ENCODE measurements around the gene HSD3B7. TPM values are rescaled to one million over a fixed set of nuclear protein-coding genes. Genes with fewer than 3 reads are reported as not detected.

Gene HSD3B7
- total and polyA plus RNA-seq, 10 of the 15 experiments (the other 5 are each of a cell fraction or from before 2014, with no cell fraction given) = 0.18 to 1.8 (median 0.48) TPM; not detected in 1

GRCh38 chr16:31036691-31037090 is 51.7 kb downstream of the HSD3B7 start:
- ChIA-PET RAD21 (ENCODE audit: unreplicated experiment) (no interaction called here), POLR2A (interaction anchor here (0.5 kb wide), 1 partner anchor 21 kb away, joined by 5 read pairs; no protein-coding TSS in a partner anchor), SMC1A (ENCODE audit: uncharacterized antibody, unreplicated experiment) (no interaction called here), CTCF (no interaction called here)
- H3K4me2 ChIP-seq (ENCODE audit: control insufficient read depth, insufficient read depth) = no peak overlapping the region
- no peak overlapping the region for H3K27ac ChIP-seq (ENCODE audit: control insufficient read depth, insufficient read depth)
- H2AFZ ChIP-seq (ENCODE audit: control insufficient read depth, low read depth, low read length) = no peak overlapping the region
- H4K20me1 ChIP-seq (ENCODE audit: control insufficient read depth, insufficient read depth) = no peaks in the 10 kb centered on the region
- H3K79me2 ChIP-seq (ENCODE audit: control insufficient read depth, insufficient read depth, low read length) = peaks cover 7% of the 10 kb centered on the region
- H3K36me3 ChIP-seq (ENCODE audit: control insufficient read depth in 2 of 2, insufficient read depth in 2 of 2, low read length in 1 of 2) = peaks cover 1 to 14% of the 10 kb centered on the region in 2 experiments; a peak in 3 of 4 replicates
- BruUV-seq (replicated peaks) = no TSS peak
- no peak overlapping the region for H3K4me3 ChIP-seq
- WGBS (ENCODE audit: insufficient coverage, insufficient replicate concordance, low lambda C conversion rate, missing lambda C conversion rate) = 77% methylated on average over 2 of the region's 2 CpGs
- no peak for TF ChIP-seq MTA2 (IDR thresholded peaks at IDR 0.05; ENCODE audit: low read depth)
- TF ChIP-seq PRDM15 (CRISPR knock-in tag; IDR thresholded peaks at IDR 0.05) = no peak
- no peak for TF ChIP-seq HDAC2 (IDR thresholded peaks at IDR 0.05)
- TF ChIP-seq IRF5 (IDR thresholded peaks at IDR 0.05; ENCODE audit: borderline replicate concordance) = no peak
- no peak for TF ChIP-seq RAD51 (IDR thresholded peaks at IDR 0.05)
- no peak for TF ChIP-seq CBX5 (IDR thresholded peaks at IDR 0.05; ENCODE audit: low read depth)
- TF ChIP-seq EED (IDR thresholded peaks at IDR 0.05; ENCODE audit: low read depth) = no peak
- no peak for TF ChIP-seq MTA3 (IDR thresholded peaks at IDR 0.05; ENCODE audit: borderline replicate concordance, low read length)
- no peak for TF ChIP-seq SREBF1 (IDR thresholded peaks at IDR 0.05; ENCODE audit: low read length)
- TF ChIP-seq EP300 (IDR thresholded peaks at IDR 0.05; ENCODE audit: borderline replicate concordance in 1 of 2, control insufficient read depth in 1 of 2, low read depth in 2 of 2, low read length in 2 of 2) = no peak
- no peak for TF ChIP-seq E2F8 (IDR thresholded peaks at IDR 0.05; ENCODE audit: low read depth, partially characterized antibody)
- no peak for TF ChIP-seq USF1 (IDR thresholded peaks at IDR 0.05; ENCODE audit: borderline replicate concordance, extremely low read length, insufficient read depth, low read depth, low read length)
- no peak for TF ChIP-seq CHD2 (IDR thresholded peaks at IDR 0.05; ENCODE audit: borderline replicate concordance, low read depth, low read length)
- TF ChIP-seq STAT3 (IDR thresholded peaks at IDR 0.05; ENCODE audit: low read depth, low read length) = no peak
- no peak for TF ChIP-seq NR2C1 (IDR thresholded peaks at IDR 0.05)
- no peak for TF ChIP-seq JUND (IDR thresholded peaks at IDR 0.05; ENCODE audit: low read depth, low read length)
- TF ChIP-seq ZSCAN29 (IDR thresholded peaks at IDR 0.05) = no peak
- in situ Hi-C loops (cut with MboI) = no loop called here
- no peak overlapping the region for H3K9ac ChIP-seq (ENCODE audit: control insufficient read depth, insufficient read depth, low read length)
- DNase-seq (ENCODE audit: low read depth, low spot score) (no peak), ATAC-seq (no peak), FAIRE-seq (no peak)
- no peaks in the 10 kb centered on the region for H3K27me3 ChIP-seq (replicated peaks in 1 of 2; ENCODE audit: control insufficient read depth in 2 of 2, insufficient read depth in 2 of 2, low read length in 1 of 2)
- H3K4me1 ChIP-seq (ENCODE audit: control insufficient read depth, insufficient read depth, low read length) = no peaks in the 10 kb centered on the region; the same call in 1 of the 2 replicates
- H3K9me3 ChIP-seq (replicated peaks; ENCODE audit: control insufficient read depth, insufficient read depth, low read length) = no peaks in the 10 kb centered on the region
- intact Hi-C loops (cut with micrococcal nuclease; ENCODE audit: unreplicated experiment) = no loop called here
